K562 (cell line): Measurements from ENCODE around the gene TESK2. TPM values are rescaled to one million over a fixed set of nuclear protein-coding genes. Genes with fewer than 3 reads are reported as not detected.

Experiments used
- ETV1 ChIP-seq: fragments of 450-650 bp; conservative IDR thresholded peaks from 2 replicates; pipeline ENCODE4 v1.6.1; 2016; ENCODE audit warnings: missing genetic modification characterization, control low read depth, low read depth, missing compliant biosample characterization
- HNRNPK ChIP-seq: fragments of 200-400 bp; formaldehyde crosslinking; IDR thresholded peaks from one replicate; pipeline ENCODE4 v1.6.1; 2018; ENCODE audit warnings: mild to moderate bottlenecking, low read depth, low read length; ENCODE audit not compliant: poor library complexity, severe bottlenecking
- KLF1 ChIP-seq: fragments of 450-650 bp; IDR thresholded peaks from 2 replicates; pipeline ENCODE4 v1.6.1; 2016; ENCODE audit warnings: missing genetic modification characterization, missing compliant biosample characterization
- PRMT5 ChIP-seq: sonication (generic); formaldehyde crosslinking; IDR thresholded peaks from 2 replicates; pipeline ENCODE4 v1.5.0; 2020; ENCODE audit warnings: missing genetic modification reagents
- RBM15 ChIP-seq: fragments of 200-400 bp; formaldehyde crosslinking; IDR thresholded peaks from 2 replicates; pipeline ENCODE4 v1.6.1; 2018; ENCODE audit warnings: mild to moderate bottlenecking, low read length, moderate library complexity; ENCODE audit not compliant: insufficient read depth
- TAL1 ChIP-seq: fragments of 450-650 bp; IDR thresholded peaks from 2 replicates; pipeline ENCODE4 v1.6.1; 2016; ENCODE audit warnings: mild to moderate bottlenecking
- U2AF1 ChIP-seq: fragments of 200-400 bp; formaldehyde crosslinking; optimal IDR thresholded peaks from 2 replicates; pipeline ENCODE3; 2017; ENCODE audit warnings: mild to moderate bottlenecking, low read depth, low read length, moderate library complexity
- XRCC3 ChIP-seq: fragments of 450-650 bp; IDR thresholded peaks from 2 replicates; pipeline ENCODE4 v1.6.1; 2017; ENCODE audit warnings: mild to moderate bottlenecking, moderate library complexity
- ZNF436 ChIP-seq: fragments of 250-450, 450-650 bp; sonication (Bioruptor Pico); formaldehyde crosslinking; IDR thresholded peaks from 2 replicates; pipeline ENCODE4 v1.7.0; 2020; ENCODE audit warnings: mild to moderate bottlenecking
- ZNF551 ChIP-seq: fragments of 250-450 bp; sonication (Bioruptor Pico); IDR thresholded peaks from 2 replicates; pipeline ENCODE4 v1.5.0; 2021; ENCODE audit warnings: mild to moderate bottlenecking, moderate library complexity
- ZNF644 ChIP-seq: fragments of 200-800 bp; sonication (Bioruptor generic); IDR thresholded peaks from 2 replicates; pipeline ENCODE4 v1.6.1; 2016; ENCODE audit warnings: low read depth, missing genetic modification characterization, missing compliant biosample characterization
- polyA plus RNA-seq, 8 experiments: library from polyadenylated mRNA; depleted of rRNA in 4 of 8; stranded (reverse) in 5 of 8; unstranded in 3 of 8; fragments of >200 nt; fragmentation: Nextera tagmentation in 2 of 8; fragmentation: Illumina TruSeq in 1 of 8; extraction: Ambion mirVana in 2 of 8; extraction: Trizol in 1 of 8; gene quantifications; 2 replicates each; pipeline versions ENCODE4 v1.2.1 to v1.2.3, GENCODE V29; 2011 to 2014; ENCODE audit warnings: inconsistent platforms in 1 of 8, missing spikeins in 1 of 8
- total RNA-seq, 7 experiments: library from RNA; depleted of rRNA in 6 of 7; stranded (reverse); fragments of >200 nt in 6 of 7; fragmentation: Illumina TruSeq in 2 of 7; extraction: Trizol in 2 of 7; gene quantifications; 2 replicates each; pipeline versions ENCODE4 v1.2.1 to v1.2.3, GENCODE V29; 2011 to 2021; ENCODE audit warnings: low replicate concordance in 1 of 7
- TF ChIP-seq, protein P1 (sequence below): fragments of 150-350 bp; IDR thresholded peaks from 2 replicates; pipeline ENCODE4 v1.6.1; 2014; ENCODE audit warnings: low read depth, mild to moderate bottlenecking, low read length, borderline replicate concordance
- TF ChIP-seq, protein P2 (sequence below): fragments of 450-650 bp; IDR thresholded peaks from 2 replicates; pipeline ENCODE4 v1.6.1; 2016; ENCODE audit warnings: antibody characterized with exemption
- TF ChIP-seq, protein P3 (sequence below): fragments of 450-650 bp; formaldehyde crosslinking; conservative IDR thresholded peaks from 2 replicates; pipeline ENCODE4 v1.4.0; 2022; ENCODE audit warnings: mild to moderate bottlenecking, missing genetic modification characterization
- TF ChIP-seq, protein P4 (sequence below): fragments of 250-450 bp; sonication (Bioruptor Pico); IDR thresholded peaks from 2 replicates; pipeline ENCODE4 v1.8.0; 2021; ENCODE audit warnings: moderate library complexity, mild to moderate bottlenecking, inconsistent platforms

Gene TESK2
- total and polyA plus RNA-seq, 9 of the 15 experiments (the other 6 are each of a cell fraction or from before 2014, with no cell fraction given), result 1.6 to 5.3 (median 3.7) TPM

DNA sequence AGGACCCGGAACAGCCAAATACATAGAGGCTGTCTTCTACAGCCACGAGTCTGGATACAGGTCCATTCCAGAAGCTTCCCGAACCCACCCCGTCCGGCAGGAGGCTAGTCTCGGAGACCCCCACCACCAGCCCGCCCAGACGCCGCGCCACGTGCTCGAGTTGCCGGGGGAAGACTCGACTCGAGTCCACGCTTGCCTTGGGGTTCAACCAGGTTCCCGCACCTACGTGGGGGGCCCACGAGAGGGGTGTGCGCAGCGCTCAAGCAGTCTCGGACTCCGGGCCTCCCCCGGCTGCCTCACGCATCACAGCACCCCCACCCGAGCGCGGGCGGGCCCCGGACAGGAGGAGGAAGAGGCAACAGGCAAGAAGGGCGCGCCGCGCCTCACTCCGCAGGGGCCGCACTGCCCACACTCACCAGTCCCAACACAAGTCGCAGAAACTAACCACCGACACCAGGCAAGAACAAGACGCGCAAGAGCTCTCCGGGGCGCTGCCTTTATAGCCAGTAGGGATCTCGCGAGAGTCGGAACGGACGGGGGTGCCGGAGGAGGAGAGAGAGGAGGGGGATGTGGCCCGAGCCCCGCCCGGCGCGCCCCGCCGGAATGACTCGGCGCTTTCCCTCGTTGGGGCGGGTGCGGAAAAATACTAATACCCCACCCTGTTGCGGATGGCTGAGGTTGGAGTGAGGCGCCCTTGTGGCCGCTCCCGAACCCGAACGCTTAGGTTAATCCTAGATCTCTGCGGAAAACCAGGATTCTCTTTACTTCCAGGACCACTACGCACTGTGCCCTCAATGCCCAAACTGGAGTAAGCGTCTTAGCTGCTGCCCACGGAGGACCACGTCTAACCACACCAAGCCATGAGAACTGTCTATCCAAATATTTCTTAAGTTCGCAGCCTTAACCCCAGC is 30.7 kb upstream of the TESK2 start, which contains the start of gene PRDX1 (continued):
- TF ChIP-seq, protein P1, sequence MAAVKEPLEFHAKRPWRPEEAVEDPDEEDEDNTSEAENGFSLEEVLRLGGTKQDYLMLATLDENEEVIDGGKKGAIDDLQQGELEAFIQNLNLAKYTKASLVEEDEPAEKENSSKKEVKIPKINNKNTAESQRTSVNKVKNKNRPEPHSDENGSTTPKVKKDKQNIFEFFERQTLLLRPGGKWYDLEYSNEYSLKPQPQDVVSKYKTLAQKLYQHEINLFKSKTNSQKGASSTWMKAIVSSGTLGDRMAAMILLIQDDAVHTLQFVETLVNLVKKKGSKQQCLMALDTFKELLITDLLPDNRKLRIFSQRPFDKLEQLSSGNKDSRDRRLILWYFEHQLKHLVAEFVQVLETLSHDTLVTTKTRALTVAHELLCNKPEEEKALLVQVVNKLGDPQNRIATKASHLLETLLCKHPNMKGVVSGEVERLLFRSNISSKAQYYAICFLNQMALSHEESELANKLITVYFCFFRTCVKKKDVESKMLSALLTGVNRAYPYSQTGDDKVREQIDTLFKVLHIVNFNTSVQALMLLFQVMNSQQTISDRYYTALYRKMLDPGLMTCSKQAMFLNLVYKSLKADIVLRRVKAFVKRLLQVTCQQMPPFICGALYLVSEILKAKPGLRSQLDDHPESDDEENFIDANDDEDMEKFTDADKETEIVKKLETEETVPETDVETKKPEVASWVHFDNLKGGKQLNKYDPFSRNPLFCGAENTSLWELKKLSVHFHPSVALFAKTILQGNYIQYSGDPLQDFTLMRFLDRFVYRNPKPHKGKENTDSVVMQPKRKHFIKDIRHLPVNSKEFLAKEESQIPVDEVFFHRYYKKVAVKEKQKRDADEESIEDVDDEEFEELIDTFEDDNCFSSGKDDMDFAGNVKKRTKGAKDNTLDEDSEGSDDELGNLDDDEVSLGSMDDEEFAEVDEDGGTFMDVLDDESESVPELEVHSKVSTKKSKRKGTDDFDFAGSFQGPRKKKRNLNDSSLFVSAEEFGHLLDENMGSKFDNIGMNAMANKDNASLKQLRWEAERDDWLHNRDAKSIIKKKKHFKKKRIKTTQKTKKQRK, result no peak
- TF ChIP-seq, protein P2, sequence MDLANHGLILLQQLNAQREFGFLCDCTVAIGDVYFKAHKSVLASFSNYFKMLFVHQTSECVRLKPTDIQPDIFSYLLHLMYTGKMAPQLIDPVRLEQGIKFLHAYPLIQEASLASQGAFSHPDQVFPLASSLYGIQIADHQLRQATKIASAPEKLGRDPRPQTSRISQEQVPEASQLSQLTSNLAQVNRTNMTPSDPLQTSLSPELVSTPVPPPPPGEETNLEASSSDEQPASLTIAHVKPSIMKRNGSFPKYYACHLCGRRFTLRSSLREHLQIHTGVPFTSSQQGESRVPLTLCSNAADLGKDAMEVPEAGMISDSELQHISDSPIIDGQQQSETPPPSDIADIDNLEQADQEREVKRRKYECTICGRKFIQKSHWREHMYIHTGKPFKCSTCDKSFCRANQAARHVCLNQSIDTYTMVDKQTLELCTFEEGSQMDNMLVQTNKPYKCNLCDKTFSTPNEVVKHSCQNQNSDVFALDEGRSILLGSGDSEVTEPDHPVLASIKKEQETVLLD, result no peak; the same call in 1 of the 2 replicates
- TF ChIP-seq U2AF1 (peak; percentile 100), ZNF551 (CRISPR knock-in tag) (no peak), TAL1 (no peak), ZNF436 (CRISPR knock-in tag) (no peak; the same call in 1 of the 2 replicates), PRMT5 (CRISPR knock-in tag) (peak; percentile 85; the same call in 1 of the 2 replicates), KLF1 (tag) (peak; percentile 97), XRCC3 (no peak), ZNF644 (0 out of 2 replicates have a peak, but pooled peaks have one; percentile 43), RBM15 (no peak), ETV1 (tag) (peak; percentile 57), HNRNPK (peak; percentile 58)
- TF ChIP-seq, protein P3, sequence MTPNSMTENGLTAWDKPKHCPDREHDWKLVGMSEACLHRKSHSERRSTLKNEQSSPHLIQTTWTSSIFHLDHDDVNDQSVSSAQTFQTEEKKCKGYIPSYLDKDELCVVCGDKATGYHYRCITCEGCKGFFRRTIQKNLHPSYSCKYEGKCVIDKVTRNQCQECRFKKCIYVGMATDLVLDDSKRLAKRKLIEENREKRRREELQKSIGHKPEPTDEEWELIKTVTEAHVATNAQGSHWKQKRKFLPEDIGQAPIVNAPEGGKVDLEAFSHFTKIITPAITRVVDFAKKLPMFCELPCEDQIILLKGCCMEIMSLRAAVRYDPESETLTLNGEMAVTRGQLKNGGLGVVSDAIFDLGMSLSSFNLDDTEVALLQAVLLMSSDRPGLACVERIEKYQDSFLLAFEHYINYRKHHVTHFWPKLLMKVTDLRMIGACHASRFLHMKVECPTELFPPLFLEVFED (CRISPR knock-in tag), result peak; percentile 96
- TF ChIP-seq, protein P4, sequence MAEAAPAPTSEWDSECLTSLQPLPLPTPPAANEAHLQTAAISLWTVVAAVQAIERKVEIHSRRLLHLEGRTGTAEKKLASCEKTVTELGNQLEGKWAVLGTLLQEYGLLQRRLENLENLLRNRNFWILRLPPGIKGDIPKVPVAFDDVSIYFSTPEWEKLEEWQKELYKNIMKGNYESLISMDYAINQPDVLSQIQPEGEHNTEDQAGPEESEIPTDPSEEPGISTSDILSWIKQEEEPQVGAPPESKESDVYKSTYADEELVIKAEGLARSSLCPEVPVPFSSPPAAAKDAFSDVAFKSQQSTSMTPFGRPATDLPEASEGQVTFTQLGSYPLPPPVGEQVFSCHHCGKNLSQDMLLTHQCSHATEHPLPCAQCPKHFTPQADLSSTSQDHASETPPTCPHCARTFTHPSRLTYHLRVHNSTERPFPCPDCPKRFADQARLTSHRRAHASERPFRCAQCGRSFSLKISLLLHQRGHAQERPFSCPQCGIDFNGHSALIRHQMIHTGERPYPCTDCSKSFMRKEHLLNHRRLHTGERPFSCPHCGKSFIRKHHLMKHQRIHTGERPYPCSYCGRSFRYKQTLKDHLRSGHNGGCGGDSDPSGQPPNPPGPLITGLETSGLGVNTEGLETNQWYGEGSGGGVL (CRISPR knock-in tag), result no peak
